GM18508 (cell line): ENCODE results near the gene COL2A1.
"Not testable (repeated sequence)": the region's sequence is repeated elsewhere in the genome, so short reads cannot be mapped to it uniquely, and the experiment has no call there.

ENCODE experiments used
- ATAC-seq: cut with Tn5 transposase; IDR thresholded peaks from one replicate; pipeline ENCODE4 v1.9.1; 2021; ENCODE audit warnings: moderate number of reproducible peaks; ENCODE audit not compliant: insufficient read depth, unreplicated experiment

COL2A1 gene

GRCh38 chr12:47979686-47980085, 24.6 kb downstream of the COL2A1 start:
- no peak for ATAC-seq

GRCh38 chr12:47979166-47979565, 25.1 kb downstream of the COL2A1 start:
- no peak for ATAC-seq

GRCh38 chr12:47978598-47978873, 25.7 kb downstream of the COL2A1 start:
- no peak for ATAC-seq

GRCh38 chr12:47977772-47978597, 26.3 kb downstream of the COL2A1 start:
- ATAC-seq: no peak

GRCh38 chr12:47977046-47977771, 27.1 kb downstream of the COL2A1 start:
- ATAC-seq: no peak

- ATAC-seq: no peak
Observed at GRCh38 chr12:47975816-47976215, 28.5 kb downstream of the COL2A1 start.

GRCh38 chr12:47975036-47975620, 29.1 kb downstream of the COL2A1 start:
- no peak for ATAC-seq

- ATAC-seq: no peak
Observed at GRCh38 chr12:47973870-47974269, 30.4 kb downstream of the COL2A1 start.

GRCh38 chr12:47972895-47973294, 31.4 kb downstream of the COL2A1 start:
- no peak for ATAC-seq

GRCh38 chr12:47970843-47971242, 33.4 kb downstream of the COL2A1 start:
- no peak for ATAC-seq

GRCh38 chr12:47969845-47970244, 34.4 kb downstream of the COL2A1 start:
- no peak for ATAC-seq

GRCh38 chr12:47967461-47968321, 36.6 kb downstream of the COL2A1 start:
- ATAC-seq: no peak

- ATAC-seq: no peak
Observed at GRCh38 chr12:47965581-47965980, 38.7 kb downstream of the COL2A1 start.

GRCh38 chr12:47964106-47964728, 40.1 kb downstream of the COL2A1 start:
- no peak for ATAC-seq

- ATAC-seq: no peak
Observed at GRCh38 chr12:47963340-47964040, 40.8 kb downstream of the COL2A1 start, which contains the start of gene TMEM106C. TSS of gene TMEM106C (plus strand) at chr12:47963596. CDS start at chr12:47964237, 641 bp downstream.

- no peak for ATAC-seq
Observed at GRCh38 chr12:47962198-47962597, 42.1 kb downstream of the COL2A1 start.

- ATAC-seq: not testable (repeated sequence)
Observed at GRCh38 chr12:47957671-47958070, 46.6 kb downstream of the COL2A1 start.

GRCh38 chr12:47955059-47955458, 49.2 kb downstream of the COL2A1 start:
- ATAC-seq: no peak

GRCh38 chr12:47954467-47955045, 49.7 kb downstream of the COL2A1 start:
- ATAC-seq: no peak
